Stimulated activated CD4-positive, alpha-beta T cell treated with anti-CD3 and anti-CD28 coated beads, Interleukin-15, amount 100 ng/mL, for 1 hour (primary cell): ENCODE measurements around the gene KCNN2.
"Not testable (repeated sequence)": the region's sequence is repeated elsewhere in the genome, so short reads cannot be mapped to it uniquely, and the experiment has no call there.

Source experiments
- DNase-seq, 2 donors: peaks; one replicate each; pipeline ENCODE4 v3.0.0-alpha.2; 2020; ENCODE audit warnings: low read depth in 1 of 2, low spot score in 1 of 2

The KCNN2 gene

GRCh38 chr5:114418176-114419066 lies 56.6 kb downstream of the KCNN2 start:
- no peak for DNase-seq

- DNase-seq, result no peak
These were observed 57.2 kb downstream of the KCNN2 start for GRCh38 chr5:114419067-114419388.

- no peak for DNase-seq
These were observed 58.1 kb downstream of the KCNN2 start for GRCh38 chr5:114419959-114420358.

- no peak for DNase-seq
These were observed 65.3 kb downstream of the KCNN2 start for GRCh38 chr5:114427204-114427603.

- no peak for DNase-seq
These were observed 68.7 kb downstream of the KCNN2 start for GRCh38 chr5:114430532-114430931.

- not testable (repeated sequence) for DNase-seq
These were observed 70.8 kb downstream of the KCNN2 start for GRCh38 chr5:114432684-114433083.

- no peak for DNase-seq
These were observed 72.7 kb downstream of the KCNN2 start for GRCh38 chr5:114434396-114435219.

- DNase-seq, result no peak
These were observed 73.3 kb downstream of the KCNN2 start for GRCh38 chr5:114435220-114435481.

- DNase-seq, result no peak
These were observed 74.0 kb downstream of the KCNN2 start for GRCh38 chr5:114435885-114436299.

- no peak for DNase-seq
These were observed 76.1 kb downstream of the KCNN2 start for GRCh38 chr5:114437936-114438335.

- DNase-seq, result no peak
These were observed 76.6 kb downstream of the KCNN2 start for GRCh38 chr5:114438471-114438870.

GRCh38 chr5:114447084-114447773 lies 85.4 kb downstream of the KCNN2 start:
- no peak for DNase-seq

- DNase-seq, result no peak
These were observed 86.6 kb downstream of the KCNN2 start for GRCh38 chr5:114448481-114448880.

GRCh38 chr5:114449860-114450421 lies 88.1 kb downstream of the KCNN2 start:
- peak in 1 of 2 donors; percentile 18 for DNase-seq

- no peak for DNase-seq
These were observed 88.6 kb downstream of the KCNN2 start for GRCh38 chr5:114450437-114450836.

- no peak for DNase-seq
These were observed 96.9 kb downstream of the KCNN2 start for GRCh38 chr5:114458726-114459125.

- no peak for DNase-seq
These were observed 105.3 kb downstream of the KCNN2 start for GRCh38 chr5:114467171-114467570.

GRCh38 chr5:114467729-114468128 lies 105.9 kb downstream of the KCNN2 start:
- no peak for DNase-seq

GRCh38 chr5:114469372-114469771 lies 107.5 kb downstream of the KCNN2 start:
- no peak for DNase-seq

- no peak for DNase-seq
These were observed 109.7 kb downstream of the KCNN2 start for GRCh38 chr5:114471529-114471928.

GRCh38 chr5:114473541-114473940 lies 111.7 kb downstream of the KCNN2 start:
- DNase-seq, result no peak
